HUDEP-2 (cell line): ENCODE data around the gene AFF1.
"Not testable (repeated sequence)": the region's sequence is repeated elsewhere in the genome, so short reads cannot be mapped to it uniquely, and the experiment has no call there.

Experiments used
- DNase-seq, 76 experiments: peaks; one replicate each; lab custom pipeline; 2025; ENCODE audit not compliant: unreplicated experiment in 76 of 76; lab: John Stamatoyannopoulos, UW

AFF1 gene

GRCh38 chr4:87050596-87050995, 115.8 kb downstream of the AFF1 start:
- no peak for DNase-seq

DNA sequence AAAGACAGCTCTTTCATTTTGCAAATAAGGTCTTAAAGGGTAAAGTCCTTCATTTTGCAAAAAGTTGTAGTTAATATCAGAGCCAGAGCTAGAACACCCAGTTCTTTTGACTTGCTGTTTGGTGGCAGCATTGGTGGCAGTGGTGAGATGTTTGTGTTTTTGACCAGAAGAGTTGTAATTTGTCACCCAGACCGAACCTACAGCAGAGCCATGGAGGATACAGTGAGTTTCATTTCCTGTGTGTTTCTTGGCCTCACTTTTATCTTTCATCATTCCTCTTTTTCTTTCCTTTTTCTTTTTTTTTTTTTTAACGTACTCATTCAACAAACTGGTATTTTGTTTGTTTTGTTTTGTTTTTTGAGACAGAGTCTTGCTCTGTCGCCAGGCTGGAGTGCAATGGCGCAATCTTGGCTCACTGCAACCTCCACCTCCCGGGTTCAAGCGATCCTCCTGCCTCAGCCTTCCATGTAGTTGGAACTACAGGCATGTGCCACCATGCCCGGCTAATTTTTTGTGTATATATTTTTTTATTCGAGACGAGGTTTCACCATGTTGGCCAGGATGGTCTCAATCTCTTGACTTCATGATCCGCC, 116.4 kb downstream of the AFF1 start:
- no peak for DNase-seq

DNA sequence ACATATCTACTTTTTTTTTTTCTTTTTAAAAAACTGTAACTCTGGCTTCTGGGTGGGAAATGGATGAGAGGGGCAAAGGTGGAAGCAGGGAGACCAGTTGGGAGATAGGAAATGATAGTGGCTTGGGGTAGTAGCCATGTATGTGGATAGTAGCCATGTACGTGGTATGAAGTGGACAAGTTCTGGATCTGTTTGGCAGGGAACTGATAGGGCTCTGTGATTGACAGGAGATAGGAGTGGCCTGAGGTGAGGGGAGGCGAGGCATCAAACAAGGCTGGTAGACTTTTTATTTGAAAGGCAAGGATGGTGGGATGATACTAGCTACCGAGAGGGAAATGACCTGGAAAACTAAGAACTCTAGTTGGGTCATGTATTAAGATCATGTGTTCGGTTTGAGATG, 117.8 kb downstream of the AFF1 start:
- DNase-seq = peak in 9 of 76 experiments; percentile 3 to 35 (median 14)

GRCh38 chr4:87053176-87053658, 118.4 kb downstream of the AFF1 start:
- peak in 1 of 76 experiments; percentile 1 for DNase-seq

DNA sequence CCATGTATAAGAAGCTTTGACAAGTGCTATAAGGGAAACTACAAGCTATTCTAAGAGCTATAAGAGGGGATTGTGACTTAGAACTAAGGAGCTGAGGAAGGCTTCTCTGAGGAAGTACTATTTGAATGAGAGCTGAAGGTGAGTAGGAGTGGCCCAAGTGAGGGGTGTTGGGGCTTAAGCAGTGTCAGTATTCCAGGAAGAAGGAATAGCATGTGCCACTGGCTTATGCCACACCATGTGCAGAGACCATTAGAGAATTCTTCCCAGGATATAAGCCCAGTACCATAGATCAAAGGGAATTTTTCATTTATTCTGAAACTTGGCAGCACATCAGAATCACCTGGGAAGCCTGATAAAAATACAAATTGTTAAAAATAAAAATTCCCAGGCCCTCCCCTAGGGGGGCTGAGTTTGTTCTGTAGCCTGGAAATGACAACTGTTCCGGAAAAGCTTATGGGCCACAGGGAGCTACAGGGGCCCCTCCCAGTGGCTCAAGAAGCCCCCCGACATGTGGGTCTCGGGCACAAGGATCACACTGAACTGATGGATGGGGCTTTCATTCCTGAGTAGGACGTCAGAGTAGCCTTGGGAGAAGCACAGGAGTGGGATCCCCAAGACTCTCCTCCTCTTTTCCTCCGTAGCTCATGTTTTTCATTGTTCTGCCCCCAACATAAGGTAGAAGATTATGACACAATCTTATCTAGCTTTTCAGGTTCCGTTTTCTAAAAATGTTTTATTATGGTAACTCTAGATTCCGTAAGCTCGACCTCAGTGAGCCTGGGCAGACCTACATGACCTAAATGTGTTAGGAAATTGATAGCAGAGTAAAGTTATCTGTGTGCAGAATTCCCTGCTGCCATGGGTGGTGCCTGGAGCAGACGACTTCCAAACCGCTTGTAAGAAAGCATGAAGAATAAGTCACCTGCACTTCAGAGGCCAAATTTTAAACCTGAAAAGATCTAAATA, 119.3 kb downstream of the AFF1 start:
- DNase-seq = peak in 69 of 76 experiments; percentile 5 to 80 (median 40)

DNA sequence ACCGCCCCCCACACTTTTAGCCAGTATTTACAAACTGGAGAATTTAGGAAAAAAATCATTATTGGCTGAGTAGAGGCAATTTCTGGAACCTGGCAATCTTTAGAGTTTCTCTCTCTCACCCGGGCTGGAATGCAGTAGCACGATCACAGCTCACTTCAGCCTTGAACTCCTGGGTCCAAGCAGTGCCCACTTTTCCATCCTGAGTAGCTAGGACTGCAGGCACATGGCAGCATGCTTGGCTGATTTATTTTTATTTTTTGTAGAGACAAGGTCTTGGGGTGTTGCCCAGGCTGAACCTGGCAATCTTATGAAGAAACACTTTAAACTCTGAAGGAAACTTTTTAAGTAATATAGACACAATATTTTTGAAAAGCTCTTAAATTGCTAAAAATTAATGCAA, 120.1 kb downstream of the AFF1 start:
- DNase-seq = no peak

GRCh38 chr4:87055311-87055710, 120.5 kb downstream of the AFF1 start:
- DNase-seq = no peak

GRCh38 chr4:87056881-87057280, 122.1 kb downstream of the AFF1 start:
- DNase-seq = no peak

GRCh38 chr4:87057835-87058355, 123.1 kb downstream of the AFF1 start:
- DNase-seq = peak in 3 of 76 experiments; percentile 3 to 30 (median 19)

DNA sequence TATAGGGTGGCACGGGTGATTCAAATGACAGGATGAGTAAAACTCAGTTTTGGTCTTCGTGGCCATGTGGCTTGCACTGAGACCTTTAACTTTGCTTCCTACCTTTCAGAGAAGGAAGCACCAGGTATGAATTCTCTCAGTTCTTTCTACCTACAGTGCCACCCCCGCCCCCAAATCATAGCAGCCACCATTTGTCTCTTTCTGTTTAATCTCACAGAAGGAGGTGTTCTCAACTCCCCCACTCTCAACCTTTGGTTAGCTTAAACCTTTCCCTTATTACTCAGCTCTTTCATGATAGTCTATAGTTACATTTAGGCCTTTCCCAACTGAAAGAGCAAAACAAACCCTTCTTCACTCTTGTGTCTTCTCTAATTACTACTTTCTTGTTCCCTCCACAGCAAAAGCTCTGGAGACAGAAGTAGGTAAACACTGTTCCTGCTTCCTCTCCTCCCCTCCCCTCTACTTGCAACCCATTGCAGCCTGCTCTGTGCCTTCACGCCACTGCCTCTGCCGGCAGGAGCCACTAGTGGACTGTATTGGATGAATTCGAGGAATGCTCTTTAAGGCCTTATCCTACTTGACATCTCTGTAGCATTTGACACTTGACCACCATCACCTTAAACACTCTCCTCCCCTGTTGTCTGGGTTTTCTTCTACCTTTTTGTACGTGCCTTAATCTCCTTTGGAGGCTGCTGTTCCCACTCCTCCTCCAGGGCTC, 123.7 kb downstream of the AFF1 start:
- DNase-seq = peak in 6 of 76 experiments; percentile 5 to 25 (median 12)

- no peak for DNase-seq
These were observed 126.1 kb downstream of the AFF1 start for GRCh38 chr4:87060957-87061356.

DNA sequence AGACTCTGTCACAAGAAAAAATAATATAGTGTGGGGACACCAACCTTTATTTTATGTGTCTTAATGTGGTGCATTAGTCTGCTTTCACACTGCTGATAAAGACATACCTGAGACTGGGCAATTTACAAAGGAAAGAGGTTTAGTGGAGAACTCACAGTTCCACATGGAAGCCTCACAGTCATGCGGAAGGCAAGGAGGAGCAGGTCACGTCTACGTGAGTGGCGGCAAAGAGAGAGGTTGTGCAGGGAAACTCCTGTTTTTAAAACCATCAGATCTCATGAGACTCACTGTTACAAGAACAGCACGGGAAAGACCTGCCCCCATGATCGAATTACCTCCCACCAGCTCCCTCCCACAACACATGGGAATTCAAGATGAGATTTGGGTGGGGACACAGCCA, 130.2 kb downstream of the AFF1 start:
- DNase-seq = no peak

DNA sequence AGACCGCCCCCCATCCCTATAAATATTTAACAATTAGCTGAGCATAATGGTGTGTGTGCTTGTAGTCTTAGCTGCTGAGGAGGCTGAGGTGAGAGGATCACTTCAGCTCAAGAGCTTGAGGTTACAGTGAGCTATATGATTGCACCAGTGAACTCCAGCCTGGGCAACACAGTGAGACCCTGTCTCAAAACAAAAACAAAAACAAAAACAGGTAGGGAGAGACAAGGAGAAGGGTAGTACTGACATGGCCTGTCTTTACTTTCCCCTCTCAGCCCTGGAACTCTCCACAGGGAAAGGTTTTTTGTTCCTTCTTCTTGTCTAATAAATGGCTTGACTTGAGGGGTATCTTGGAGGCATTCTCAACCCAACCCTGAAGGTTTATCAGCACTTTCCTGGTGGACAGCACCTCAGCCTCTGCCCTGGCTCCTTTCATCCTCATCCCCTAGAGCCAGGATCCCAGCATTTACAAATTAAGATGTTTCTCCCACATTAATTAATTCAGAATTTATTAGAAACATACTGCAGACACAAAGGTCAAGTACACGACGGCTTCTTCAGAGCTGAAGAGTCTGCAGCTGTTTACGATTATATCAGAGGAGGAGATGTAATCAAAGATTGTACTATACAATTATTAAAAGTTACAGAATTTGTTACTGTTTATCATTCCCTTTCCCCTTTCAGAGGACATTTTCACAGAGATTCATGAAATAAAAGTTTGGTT, 131.8 kb downstream of the AFF1 start:
- DNase-seq = no peak

DNA sequence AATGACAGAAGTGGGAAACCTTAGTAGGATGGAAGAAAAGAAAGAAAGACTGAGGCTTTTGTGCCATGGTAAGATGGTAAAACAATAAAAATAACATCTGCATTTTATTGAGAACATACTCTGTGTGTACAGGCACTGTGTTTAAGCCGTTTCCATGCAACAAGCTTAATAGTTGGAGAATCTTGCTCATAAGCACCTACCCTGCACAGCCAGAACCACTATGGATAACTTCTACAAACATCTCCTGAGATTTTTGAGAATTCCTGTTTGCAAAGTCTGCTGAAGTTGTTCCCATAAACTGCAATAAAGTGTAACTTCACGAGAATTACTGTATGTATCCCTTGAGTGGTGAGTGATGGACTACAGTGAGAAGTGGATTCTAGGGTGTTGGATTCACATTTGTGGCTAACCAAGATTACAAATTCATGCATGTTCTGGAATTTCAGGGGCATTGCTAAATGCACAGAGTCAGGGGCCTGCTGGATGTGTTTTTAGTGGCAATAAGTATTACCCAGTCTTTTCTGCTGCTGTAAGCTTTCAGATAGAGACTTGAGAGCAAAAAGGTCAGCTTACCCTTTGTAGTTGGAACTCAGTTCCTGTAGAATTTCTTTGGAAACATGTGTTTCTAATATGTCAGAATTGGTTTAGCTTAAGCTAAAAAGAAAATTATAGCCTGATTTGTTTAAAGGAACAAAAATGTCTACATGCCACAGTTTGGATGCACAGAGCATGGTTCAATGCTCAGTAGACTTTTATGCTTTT, 132.5 kb downstream of the AFF1 start:
- DNase-seq = no peak

GRCh38 chr4:87068583-87069021, 133.8 kb downstream of the AFF1 start:
- DNase-seq = no peak

GRCh38 chr4:87069037-87069742, 134.4 kb downstream of the AFF1 start:
- DNase-seq = no peak

GRCh38 chr4:87071401-87071800, 136.6 kb downstream of the AFF1 start:
- DNase-seq = no peak

DNA sequence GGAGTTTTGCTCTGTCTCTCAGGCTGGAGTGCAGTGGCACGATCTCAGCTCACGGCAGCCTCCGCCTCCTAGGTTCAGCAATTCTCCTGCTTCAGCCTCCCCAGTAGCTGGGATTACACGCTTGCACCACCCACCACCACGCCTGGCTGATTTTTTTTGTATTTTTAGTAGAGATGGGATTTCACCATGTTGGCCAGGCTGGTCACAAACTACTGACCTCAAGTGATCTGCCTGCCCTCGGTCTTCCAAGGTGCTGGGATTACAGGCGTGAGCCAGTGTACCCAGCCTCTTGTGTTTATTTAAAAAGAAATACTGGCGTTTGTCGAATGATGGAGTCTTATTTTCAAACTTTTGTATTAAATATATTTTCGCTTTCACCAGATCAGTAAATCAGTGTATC, 137.7 kb downstream of the AFF1 start:
- not testable (repeated sequence) for DNase-seq
